WTC11 (cell line): Measurements from ENCODE around the gene LENG8. TPM values are rescaled to one million over a fixed set of nuclear protein-coding genes. Genes with fewer than 3 reads are reported as not detected.
A peak's percentile ranks its signal among the peaks of the same experiment; 100 is the strongest.

Experiments used
- ATAC-seq: fragments of 200-7000 bp; cut with Tn5 transposase; 2 replicates; pipeline ENCODE4 v1.10.0; 2021; ENCODE audit warnings: mild to moderate bottlenecking, moderate library complexity
- CTCF ChIA-PET: fragments of 300-600 bp; sonication (Branson Sonifier 250); formaldehyde crosslinking; loops from one replicate; lab custom pipeline; 2021; ENCODE audit warnings: antibody characterized with exemption; lab: Charles Lee
- POLR2A ChIA-PET: fragments of 350-600 bp; sonication (Branson Sonifier 250); formaldehyde crosslinking; loops from one replicate; lab custom pipeline; 2021; ENCODE audit warnings: antibody characterized with exemption; lab: Charles Lee
- DNase-seq: peaks from one replicate; pipeline ENCODE4 v3.0.0; 2021; ENCODE audit warnings: low spot score
- H3K27ac Mint-ChIP-seq: 2 replicates; pipeline ENCODE4 v1.8.0; 2021; ENCODE audit warnings: mixed read lengths
- H3K27me3 Mint-ChIP-seq: 2 replicates; pipeline ENCODE4 v1.8.0; 2021; ENCODE audit warnings: low read depth, mild to moderate bottlenecking, moderate library complexity, mixed read lengths
- H3K36me3 Mint-ChIP-seq: 2 replicates; pipeline ENCODE4 v1.8.0; 2021; ENCODE audit warnings: mixed read lengths
- H3K4me1 Mint-ChIP-seq: 2 replicates; pipeline ENCODE4 v1.8.0; 2022; ENCODE audit warnings: mixed read lengths
- H3K4me3 Mint-ChIP-seq: 2 replicates; pipeline ENCODE4 v1.8.0; 2021; ENCODE audit warnings: mild to moderate bottlenecking, moderate library complexity, mixed read lengths
- H3K9me3 Mint-ChIP-seq: 2 replicates; pipeline ENCODE4 v1.8.0; 2021; ENCODE audit warnings: mixed read lengths
- ELF4 ChIP-seq: sonication (generic); formaldehyde crosslinking; IDR thresholded peaks from 2 replicates; pipeline ENCODE4 v1.8.1; 2022; ENCODE audit warnings: low read depth, mild to moderate bottlenecking, moderate library complexity, missing genetic modification reagents
- ZNF232 ChIP-seq: sonication (generic); formaldehyde crosslinking; IDR thresholded peaks from 2 replicates; pipeline ENCODE4 v1.8.0; 2022; ENCODE audit warnings: mild to moderate bottlenecking, missing genetic modification reagents
- ZNF396 ChIP-seq: fragments of 250-450 bp; sonication (Bioruptor Pico); IDR thresholded peaks from 2 replicates; pipeline ENCODE4 v1.8.0; 2021; ENCODE audit warnings: mild to moderate bottlenecking, moderate library complexity, borderline replicate concordance
- total RNA-seq: library from RNA; stranded (reverse); gene quantifications from 3 replicates; pipeline ENCODE4 v1.2.3, GENCODE V29; 2021
- TF ChIP-seq, protein P1 (sequence below): sonication (generic); formaldehyde crosslinking; IDR thresholded peaks from 2 replicates; pipeline ENCODE4 v1.8.1; 2022; ENCODE audit warnings: low read depth, mild to moderate bottlenecking, moderate library complexity, missing genetic modification reagents, borderline replicate concordance
- TF ChIP-seq, protein P2 (sequence below): sonication (generic); formaldehyde crosslinking; IDR thresholded peaks from 2 replicates; pipeline ENCODE4 v1.8.0; 2022; ENCODE audit warnings: mild to moderate bottlenecking, missing genetic modification reagents
- TF ChIP-seq, protein P3 (sequence below): sonication (generic); formaldehyde crosslinking; IDR thresholded peaks from 2 replicates; pipeline ENCODE4 v1.8.0; 2023; ENCODE audit warnings: missing genetic modification reagents
- TF ChIP-seq, protein P4 (sequence below): fragments of 250-450 bp; sonication (Bioruptor Pico); IDR thresholded peaks from 2 replicates; pipeline ENCODE4 v1.9.0; 2021; ENCODE audit warnings: moderate library complexity, mild to moderate bottlenecking, inconsistent platforms, borderline replicate concordance
- TF ChIP-seq, protein P5 (sequence below): sonication (generic); formaldehyde crosslinking; IDR thresholded peaks from 2 replicates; pipeline ENCODE4 v1.8.1; 2023; ENCODE audit warnings: mild to moderate bottlenecking, missing genetic modification reagents
- TF ChIP-seq, protein P6 (sequence below): sonication (generic); formaldehyde crosslinking; IDR thresholded peaks from 2 replicates; pipeline ENCODE4 v1.8.1; 2023; ENCODE audit warnings: mild to moderate bottlenecking, missing genetic modification reagents
- TF ChIP-seq, protein P7 (sequence below): sonication (generic); formaldehyde crosslinking; IDR thresholded peaks from 2 replicates; pipeline ENCODE4 v1.8.0; 2022; ENCODE audit warnings: mild to moderate bottlenecking, missing genetic modification reagents

LENG8 gene
- total RNA-seq, 1 experiment from 2014 or later, result 175 TPM

DNA sequence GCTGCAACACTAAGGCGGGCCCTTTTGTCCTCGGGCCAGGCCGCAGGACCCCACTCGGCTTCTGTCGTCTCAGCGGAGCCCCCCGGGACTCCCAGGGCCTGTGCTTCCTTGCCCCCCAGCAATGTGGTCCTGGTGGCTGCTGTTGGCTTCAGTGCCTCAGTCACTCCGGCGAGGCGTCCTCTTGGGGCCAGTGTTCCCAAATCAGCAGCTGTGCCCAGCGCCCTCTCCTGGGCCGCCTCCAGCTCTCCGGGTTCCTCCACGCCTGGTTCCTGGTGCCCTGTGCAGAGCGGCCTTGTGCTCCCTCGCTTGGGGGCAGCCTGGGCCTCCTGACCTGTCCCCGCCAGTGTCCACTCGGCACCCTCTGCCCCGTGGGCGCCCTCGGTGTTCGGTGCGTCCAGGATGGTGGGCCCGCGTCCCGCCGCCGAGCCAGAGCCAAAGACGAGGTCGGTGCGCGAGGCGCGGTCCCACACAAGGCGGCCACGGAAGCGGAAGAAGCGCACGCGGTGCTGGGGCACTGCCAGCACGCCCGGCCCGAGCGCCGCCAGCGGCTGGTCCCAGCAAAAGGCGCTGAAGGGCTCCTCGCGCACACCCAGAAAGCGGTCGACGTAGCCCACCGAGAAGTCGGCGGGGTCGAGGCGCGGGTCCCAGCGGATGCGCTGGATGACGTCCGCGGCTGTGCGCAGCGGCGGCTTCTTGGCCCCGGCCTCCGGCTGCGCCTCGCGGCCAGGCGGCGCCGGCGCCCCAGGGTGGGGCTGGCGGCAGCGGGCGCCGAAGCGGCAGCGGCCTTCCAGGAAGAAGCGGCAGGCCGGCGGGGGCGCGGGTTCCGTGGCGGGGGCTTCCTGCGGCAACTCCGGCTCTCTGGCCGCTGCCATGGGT is 13.9 kb downstream of the LENG8 start (continued):
- TF ChIP-seq, protein P1, sequence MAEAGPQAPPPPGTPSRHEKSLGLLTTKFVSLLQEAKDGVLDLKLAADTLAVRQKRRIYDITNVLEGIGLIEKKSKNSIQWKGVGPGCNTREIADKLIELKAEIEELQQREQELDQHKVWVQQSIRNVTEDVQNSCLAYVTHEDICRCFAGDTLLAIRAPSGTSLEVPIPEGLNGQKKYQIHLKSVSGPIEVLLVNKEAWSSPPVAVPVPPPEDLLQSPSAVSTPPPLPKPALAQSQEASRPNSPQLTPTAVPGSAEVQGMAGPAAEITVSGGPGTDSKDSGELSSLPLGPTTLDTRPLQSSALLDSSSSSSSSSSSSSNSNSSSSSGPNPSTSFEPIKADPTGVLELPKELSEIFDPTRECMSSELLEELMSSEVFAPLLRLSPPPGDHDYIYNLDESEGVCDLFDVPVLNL, result no peak

DNA sequence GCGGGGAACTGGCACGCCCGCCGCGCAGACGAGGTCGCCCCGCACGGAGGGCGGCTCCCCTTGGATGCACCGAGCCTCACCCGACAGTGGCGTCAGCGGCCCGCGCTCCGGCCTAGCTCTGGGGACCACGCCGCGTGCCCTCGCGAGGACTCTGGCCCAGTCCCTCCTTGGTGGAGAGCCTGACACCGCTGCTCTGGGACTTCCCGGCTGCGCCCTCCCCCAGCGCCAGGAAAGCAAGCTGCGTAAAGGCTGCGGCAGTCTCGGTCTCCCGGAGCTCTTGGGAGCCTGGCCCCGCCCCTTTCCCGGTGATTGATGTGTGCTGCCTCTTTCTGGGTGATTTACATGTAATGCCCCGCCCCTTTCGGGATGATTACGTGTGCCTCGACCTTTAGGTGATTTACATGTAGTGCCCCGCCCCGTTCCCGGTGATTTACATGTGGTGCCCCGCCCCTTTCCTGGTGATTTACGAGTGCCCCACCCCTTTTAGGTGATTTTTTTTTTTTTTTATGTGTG is 14.6 kb downstream of the LENG8 start, which contains the start of gene LENG9:
Gene LENG9 (minus strand): TSS at position 248 of the 513 bp plus-strand sequence. CDS start 252 bp downstream, outside the sequence.
- peaks cover 25% of the 10 kb centered on the region for H3K27me3 Mint-ChIP-seq
- TF ChIP-seq, protein P2, sequence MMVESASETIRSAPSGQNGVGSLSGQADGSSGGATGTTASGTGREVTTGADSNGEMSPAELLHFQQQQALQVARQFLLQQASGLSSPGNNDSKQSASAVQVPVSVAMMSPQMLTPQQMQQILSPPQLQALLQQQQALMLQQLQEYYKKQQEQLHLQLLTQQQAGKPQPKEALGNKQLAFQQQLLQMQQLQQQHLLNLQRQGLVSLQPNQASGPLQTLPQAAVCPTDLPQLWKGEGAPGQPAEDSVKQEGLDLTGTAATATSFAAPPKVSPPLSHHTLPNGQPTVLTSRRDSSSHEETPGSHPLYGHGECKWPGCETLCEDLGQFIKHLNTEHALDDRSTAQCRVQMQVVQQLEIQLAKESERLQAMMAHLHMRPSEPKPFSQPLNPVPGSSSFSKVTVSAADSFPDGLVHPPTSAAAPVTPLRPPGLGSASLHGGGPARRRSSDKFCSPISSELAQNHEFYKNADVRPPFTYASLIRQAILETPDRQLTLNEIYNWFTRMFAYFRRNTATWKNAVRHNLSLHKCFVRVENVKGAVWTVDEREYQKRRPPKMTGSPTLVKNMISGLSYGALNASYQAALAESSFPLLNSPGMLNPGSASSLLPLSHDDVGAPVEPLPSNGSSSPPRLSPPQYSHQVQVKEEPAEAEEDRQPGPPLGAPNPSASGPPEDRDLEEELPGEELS (CRISPR knock-in tag), result peak; percentile 73; the same call in 1 of the 2 replicates
- TF ChIP-seq ELF4 (CRISPR knock-in tag) (0 out of 2 replicates have a peak, but pooled peaks have one; percentile 7), ZNF232 (CRISPR knock-in tag) (0 out of 2 replicates have a peak, but pooled peaks have one; percentile 10)
- TF ChIP-seq, protein P3, sequence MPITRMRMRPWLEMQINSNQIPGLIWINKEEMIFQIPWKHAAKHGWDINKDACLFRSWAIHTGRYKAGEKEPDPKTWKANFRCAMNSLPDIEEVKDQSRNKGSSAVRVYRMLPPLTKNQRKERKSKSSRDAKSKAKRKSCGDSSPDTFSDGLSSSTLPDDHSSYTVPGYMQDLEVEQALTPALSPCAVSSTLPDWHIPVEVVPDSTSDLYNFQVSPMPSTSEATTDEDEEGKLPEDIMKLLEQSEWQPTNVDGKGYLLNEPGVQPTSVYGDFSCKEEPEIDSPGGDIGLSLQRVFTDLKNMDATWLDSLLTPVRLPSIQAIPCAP, result peak; percentile 48; the same call in 1 of the 2 replicates
- TF ChIP-seq, protein P4, sequence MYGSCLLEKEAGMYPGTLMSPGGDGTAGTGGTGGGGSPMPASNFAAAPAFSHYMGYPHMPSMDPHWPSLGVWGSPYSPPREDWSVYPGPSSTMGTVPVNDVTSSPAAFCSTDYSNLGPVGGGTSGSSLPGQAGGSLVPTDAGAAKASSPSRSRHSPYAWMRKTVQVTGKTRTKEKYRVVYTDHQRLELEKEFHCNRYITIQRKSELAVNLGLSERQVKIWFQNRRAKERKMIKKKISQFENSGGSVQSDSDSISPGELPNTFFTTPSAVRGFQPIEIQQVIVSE (CRISPR knock-in tag), result no peak
- DNase-seq (peak; percentile 99), ATAC-seq (peak; percentile 59)
- CTCF ChIA-PET, result interaction anchor here (0.6 to 2.6 kb wide), 9 partner anchors 15 to 1190 kb away, joined by 3 to 27 read pairs (median 4); partner anchors contain the start of genes LENG8 and TTYH1
- H3K4me1 Mint-ChIP-seq, result peaks cover 7% of the 10 kb centered on the region
- peaks cover 16% of the 10 kb centered on the region for H3K36me3 Mint-ChIP-seq
- POLR2A ChIA-PET, result interaction anchor here (0.6 to 1.0 kb wide), 6 partner anchors 10 to 841 kb away, joined by 3 to 13 read pairs (median 5); partner anchors contain the start of genes CDC42EP5 and LENG8
- H3K4me3 Mint-ChIP-seq, result peak within 1 kb of the TSS; percentile 78
- no peaks in the 10 kb centered on the region for H3K9me3 Mint-ChIP-seq
- H3K27ac Mint-ChIP-seq, result peak within 1 kb of the TSS; percentile 99

DNA sequence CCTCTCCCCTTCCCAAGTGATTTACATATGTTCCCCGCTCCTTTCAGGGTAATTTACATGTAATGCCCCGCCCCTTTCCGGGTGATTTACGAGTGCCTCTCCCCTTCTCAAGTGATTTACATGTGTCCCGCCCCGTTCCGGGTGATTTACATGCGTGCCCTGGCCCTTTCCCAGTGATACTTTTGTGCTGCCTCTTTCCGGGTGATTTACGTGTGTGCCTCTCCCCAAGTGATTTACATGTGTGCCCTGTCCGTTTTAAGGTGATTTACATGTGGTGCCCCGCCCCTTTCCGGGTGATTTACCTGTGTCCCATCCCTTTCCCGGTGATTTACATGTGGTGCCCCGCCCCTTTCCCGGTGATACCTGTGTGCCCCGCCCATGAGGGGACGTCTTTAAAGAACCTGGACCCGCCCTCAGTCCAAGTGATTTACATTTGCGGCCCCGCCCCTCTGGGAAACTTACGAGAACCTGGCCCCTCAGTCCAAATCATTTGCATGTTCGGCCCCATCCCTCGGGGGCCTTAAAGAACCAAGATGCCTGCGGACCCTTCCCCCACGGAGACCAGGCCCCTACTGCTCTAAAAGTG is 15.1 kb downstream of the LENG8 start:
- peaks cover 10% of the 10 kb centered on the region for H3K36me3 Mint-ChIP-seq
- peak; percentile 98 for DNase-seq
- peaks cover 31% of the 10 kb centered on the region for H3K27me3 Mint-ChIP-seq
- POLR2A ChIA-PET, result interaction anchor here (0.6 to 1.0 kb wide), 6 partner anchors 9 to 841 kb away, joined by 3 to 13 read pairs (median 5); partner anchors contain the start of genes CDC42EP5 and LENG8
- no peak for TF ChIP-seq ZNF396
- TF ChIP-seq, protein P5, sequence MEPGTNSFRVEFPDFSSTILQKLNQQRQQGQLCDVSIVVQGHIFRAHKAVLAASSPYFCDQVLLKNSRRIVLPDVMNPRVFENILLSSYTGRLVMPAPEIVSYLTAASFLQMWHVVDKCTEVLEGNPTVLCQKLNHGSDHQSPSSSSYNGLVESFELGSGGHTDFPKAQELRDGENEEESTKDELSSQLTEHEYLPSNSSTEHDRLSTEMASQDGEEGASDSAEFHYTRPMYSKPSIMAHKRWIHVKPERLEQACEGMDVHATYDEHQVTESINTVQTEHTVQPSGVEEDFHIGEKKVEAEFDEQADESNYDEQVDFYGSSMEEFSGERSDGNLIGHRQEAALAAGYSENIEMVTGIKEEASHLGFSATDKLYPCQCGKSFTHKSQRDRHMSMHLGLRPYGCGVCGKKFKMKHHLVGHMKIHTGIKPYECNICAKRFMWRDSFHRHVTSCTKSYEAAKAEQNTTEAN (CRISPR knock-in tag), result 0 out of 2 replicates have a peak, but pooled peaks have one; percentile 25
- TF ChIP-seq, protein P6, sequence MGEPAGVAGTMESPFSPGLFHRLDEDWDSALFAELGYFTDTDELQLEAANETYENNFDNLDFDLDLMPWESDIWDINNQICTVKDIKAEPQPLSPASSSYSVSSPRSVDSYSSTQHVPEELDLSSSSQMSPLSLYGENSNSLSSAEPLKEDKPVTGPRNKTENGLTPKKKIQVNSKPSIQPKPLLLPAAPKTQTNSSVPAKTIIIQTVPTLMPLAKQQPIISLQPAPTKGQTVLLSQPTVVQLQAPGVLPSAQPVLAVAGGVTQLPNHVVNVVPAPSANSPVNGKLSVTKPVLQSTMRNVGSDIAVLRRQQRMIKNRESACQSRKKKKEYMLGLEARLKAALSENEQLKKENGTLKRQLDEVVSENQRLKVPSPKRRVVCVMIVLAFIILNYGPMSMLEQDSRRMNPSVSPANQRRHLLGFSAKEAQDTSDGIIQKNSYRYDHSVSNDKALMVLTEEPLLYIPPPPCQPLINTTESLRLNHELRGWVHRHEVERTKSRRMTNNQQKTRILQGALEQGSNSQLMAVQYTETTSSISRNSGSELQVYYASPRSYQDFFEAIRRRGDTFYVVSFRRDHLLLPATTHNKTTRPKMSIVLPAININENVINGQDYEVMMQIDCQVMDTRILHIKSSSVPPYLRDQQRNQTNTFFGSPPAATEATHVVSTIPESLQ (CRISPR knock-in tag), result no peak
- TF ChIP-seq, protein P7, sequence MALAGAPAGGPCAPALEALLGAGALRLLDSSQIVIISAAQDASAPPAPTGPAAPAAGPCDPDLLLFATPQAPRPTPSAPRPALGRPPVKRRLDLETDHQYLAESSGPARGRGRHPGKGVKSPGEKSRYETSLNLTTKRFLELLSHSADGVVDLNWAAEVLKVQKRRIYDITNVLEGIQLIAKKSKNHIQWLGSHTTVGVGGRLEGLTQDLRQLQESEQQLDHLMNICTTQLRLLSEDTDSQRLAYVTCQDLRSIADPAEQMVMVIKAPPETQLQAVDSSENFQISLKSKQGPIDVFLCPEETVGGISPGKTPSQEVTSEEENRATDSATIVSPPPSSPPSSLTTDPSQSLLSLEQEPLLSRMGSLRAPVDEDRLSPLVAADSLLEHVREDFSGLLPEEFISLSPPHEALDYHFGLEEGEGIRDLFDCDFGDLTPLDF (CRISPR knock-in tag), result no peak
- H3K4me1 Mint-ChIP-seq, result peaks cover 7% of the 10 kb centered on the region
- CTCF ChIA-PET, result interaction anchor here (1.0 to 2.6 kb wide), 8 partner anchors 16 to 624 kb away, joined by 3 to 27 read pairs (median 4); partner anchors contain the start of genes LENG8 and TTYH1
- peak; percentile 64 for ATAC-seq
- H3K4me3 Mint-ChIP-seq, result peak overlapping the region; percentile 78
- H3K9me3 Mint-ChIP-seq, result no peaks in the 10 kb centered on the region
- peak overlapping the region; percentile 99 for H3K27ac Mint-ChIP-seq
